Mesendoderm (in vitro differentiated cells): ENCODE data around the gene GGNBP2.

Experiments
- DNase-seq: peaks from one replicate; pipeline ENCODE4 v3.0.0; 2013
- H2AK5ac ChIP-seq: 2 replicates; pipeline ENCODE4 v1.6.1; 2013; ENCODE audit warnings: low read length, inconsistent platforms
- H2BK120ac ChIP-seq: 2 replicates; pipeline ENCODE4 v1.6.1; 2013; ENCODE audit warnings: low read depth, mild to moderate bottlenecking, low read length, moderate library complexity, mixed read lengths
- H2BK15ac ChIP-seq: replicated peaks from 2 replicates; pipeline ENCODE4 v1.6.1; 2013; ENCODE audit warnings: low read depth, mild to moderate bottlenecking, moderate library complexity
- H2BK5ac ChIP-seq: 2 replicates; pipeline ENCODE4 v1.6.1; 2013; ENCODE audit warnings: low read length, inconsistent platforms
- H3K18ac ChIP-seq: 2 replicates; pipeline ENCODE4 v1.6.1; 2013; ENCODE audit warnings: mild to moderate bottlenecking, low read length, mixed read lengths
- H3K23ac ChIP-seq: one replicate; pipeline ENCODE4 v1.6.1; 2013; ENCODE audit warnings: low read length
- H3K27ac ChIP-seq: 2 replicates; pipeline ENCODE4 v1.5.1; 2013; ENCODE audit warnings: low read depth, mild to moderate bottlenecking, inconsistent platforms, low read length, moderate library complexity
- H3K27me3 ChIP-seq: 2 replicates; pipeline ENCODE4 v1.6.1; 2013; ENCODE audit warnings: low read length, control low read depth, mild to moderate bottlenecking, inconsistent platforms; ENCODE audit not compliant: insufficient read depth, poor library complexity
- H3K36me3 ChIP-seq: 2 replicates; pipeline ENCODE4 v1.6.1; 2013; ENCODE audit warnings: low read length, inconsistent platforms; ENCODE audit not compliant: control insufficient read depth, insufficient read depth
- H3K4ac ChIP-seq: one replicate; pipeline ENCODE4 v1.6.1; 2013; ENCODE audit warnings: low read depth, mild to moderate bottlenecking, low read length, moderate library complexity
- H3K4me1 ChIP-seq: 2 replicates; pipeline ENCODE4 v1.6.1; 2013; ENCODE audit warnings: low read depth, low read length, inconsistent platforms; ENCODE audit not compliant: control insufficient read depth
- H3K4me2 ChIP-seq: 2 replicates; pipeline ENCODE4 v1.6.1; 2013; ENCODE audit warnings: low read length
- H3K4me3 ChIP-seq: 2 replicates; pipeline ENCODE4 v1.5.1; 2013; ENCODE audit warnings: mild to moderate bottlenecking, low read length
- H3K56ac ChIP-seq: one replicate; pipeline ENCODE4 v1.6.1; 2013; ENCODE audit warnings: low read length
- H3K79me1 ChIP-seq: 2 replicates; pipeline ENCODE4 v1.6.1; 2013; ENCODE audit warnings: low read length, inconsistent platforms
- H3K79me2 ChIP-seq: 2 replicates; pipeline ENCODE4 v1.6.1; 2013; ENCODE audit warnings: mild to moderate bottlenecking, low read length; ENCODE audit not compliant: control insufficient read depth, insufficient read depth
- H3K9ac ChIP-seq: 2 replicates; pipeline ENCODE4 v1.6.1; 2013; ENCODE audit warnings: low read length, inconsistent platforms
- H4K5ac ChIP-seq: one replicate; pipeline ENCODE4 v1.6.1; 2013; ENCODE audit warnings: low read length
- H4K8ac ChIP-seq: one replicate; pipeline ENCODE4 v1.6.1; 2013; ENCODE audit warnings: low read depth, mild to moderate bottlenecking, control low read depth, low read length, moderate library complexity
- whole genome bisulfite sequencing: extraction: QIAGEN DNeasy Blood & Tissue Kit; methylation state at CpG from one replicate; pipeline ENCODE4 v1.1.7; 2013; ENCODE audit warnings: low lambda C conversion rate, missing lambda C conversion rate; ENCODE audit not compliant: insufficient coverage; ENCODE audit errors: extremely low coverage; 5-methylcytosine and 5-hydroxymethylcytosine counted together

The GGNBP2 gene

DNA sequence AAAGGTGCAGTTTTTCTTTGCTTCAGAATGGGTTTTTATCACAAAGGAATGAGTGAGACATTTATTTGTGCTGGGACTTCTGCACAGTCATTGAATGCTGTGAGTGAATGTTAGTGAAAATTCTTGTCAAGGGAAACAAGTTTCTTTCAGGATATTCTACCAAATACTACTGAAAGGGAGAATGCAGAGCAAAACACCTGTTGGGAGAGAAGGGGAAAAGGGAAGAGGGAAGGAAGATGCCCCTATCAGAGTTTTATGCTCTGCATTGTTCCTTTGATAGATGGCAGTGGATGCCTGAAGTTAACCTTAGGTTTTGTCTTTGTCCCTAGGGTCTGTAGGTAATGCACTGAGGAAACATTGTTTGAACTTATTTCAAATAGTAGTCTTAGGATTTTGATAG lies 3.1 kb downstream of the GGNBP2 start:
- Histone ChIP-seq H3K79me2 (peaks cover 33% of the 10 kb centered on the region), H4K5ac (no peak overlapping the region), H3K4ac (no peak overlapping the region), H2BK120ac (no peak overlapping the region), H4K8ac (no peak overlapping the region), H3K56ac (no peak overlapping the region), H3K79me1 (peaks cover 7% of the 10 kb centered on the region), H3K27me3 (no peaks in the 10 kb centered on the region), H3K9ac (peak overlapping the region; percentile 5), H3K4me1 (peaks cover 2% of the 10 kb centered on the region), H3K18ac (no peak overlapping the region), H3K4me3 (no peak overlapping the region), H3K36me3 (no peaks in the 10 kb centered on the region), H2AK5ac (no peak overlapping the region), H3K23ac (no peak overlapping the region), H2BK15ac (no peak overlapping the region), H3K27ac (no peak overlapping the region), H2BK5ac (no peak overlapping the region), H3K4me2 (no peak overlapping the region)
- DNase-seq, result no peak

DNA sequence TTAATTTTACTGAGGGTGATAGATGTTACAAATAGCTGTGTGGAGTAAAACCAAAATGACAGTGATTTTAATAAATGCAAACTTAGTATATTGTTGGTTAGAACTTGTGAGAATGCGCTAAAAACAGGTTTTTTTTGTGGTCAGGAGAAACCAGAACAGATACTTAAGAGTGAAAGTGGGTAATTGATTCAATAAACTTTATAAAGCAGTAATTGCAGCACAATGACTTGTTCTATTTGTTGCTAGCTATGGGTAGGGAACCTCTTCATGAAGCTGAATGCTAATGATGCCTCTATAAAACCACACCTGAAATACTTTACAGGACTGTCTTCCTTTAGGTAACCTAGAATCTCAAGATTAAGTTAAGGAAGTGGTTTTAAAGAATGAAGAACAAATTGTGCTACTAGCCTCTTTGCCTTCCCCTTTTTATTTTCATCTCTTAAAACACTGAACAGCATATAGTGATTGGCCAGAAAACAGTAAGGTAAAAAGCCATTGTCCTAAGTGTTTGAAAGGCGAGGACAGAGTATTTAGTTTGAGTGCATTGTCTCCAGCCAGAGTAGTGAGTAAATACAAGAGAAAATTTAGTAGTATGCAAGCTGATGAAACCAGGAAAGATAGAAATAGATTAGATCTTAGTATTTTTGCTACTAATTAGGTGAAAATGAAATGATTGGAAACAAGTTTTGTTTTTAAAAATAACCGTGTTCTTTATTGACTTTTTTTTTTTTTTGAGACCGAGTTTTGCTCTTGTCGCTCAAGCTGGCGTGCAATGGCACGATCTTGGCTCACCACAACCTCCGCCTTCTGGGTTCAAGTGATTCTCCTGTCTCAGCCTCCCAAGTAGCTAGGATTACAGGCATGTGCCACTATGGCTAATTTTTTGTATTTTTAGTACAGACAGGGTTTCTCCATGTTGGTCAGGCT lies 6.0 kb downstream of the GGNBP2 start:
- H3K18ac ChIP-seq, result no peak overlapping the region
- H2BK5ac ChIP-seq, result no peak overlapping the region
- no CpG with 5 or more reads among the region's 8 CpGs for WGBS
- DNase-seq, result no peak
- H3K79me2 ChIP-seq, result peaks cover 43% of the 10 kb centered on the region
- peaks cover 2% of the 10 kb centered on the region for H3K4me1 ChIP-seq
- H4K5ac ChIP-seq, result no peak overlapping the region
- no peak overlapping the region for H2AK5ac ChIP-seq
- no peak overlapping the region for H3K9ac ChIP-seq
- peaks cover 5% of the 10 kb centered on the region for H3K79me1 ChIP-seq
- H4K8ac ChIP-seq, result no peak overlapping the region
- no peaks in the 10 kb centered on the region for H3K36me3 ChIP-seq
- H3K4me2 ChIP-seq, result no peak overlapping the region
- H3K23ac ChIP-seq, result no peak overlapping the region
- H3K4ac ChIP-seq, result no peak overlapping the region
- H3K4me3 ChIP-seq, result no peak overlapping the region
- H2BK15ac ChIP-seq, result no peak overlapping the region
- no peak overlapping the region for H3K27ac ChIP-seq
- no peaks in the 10 kb centered on the region for H3K27me3 ChIP-seq
- H3K56ac ChIP-seq, result no peak overlapping the region
- no peak overlapping the region for H2BK120ac ChIP-seq

DNA sequence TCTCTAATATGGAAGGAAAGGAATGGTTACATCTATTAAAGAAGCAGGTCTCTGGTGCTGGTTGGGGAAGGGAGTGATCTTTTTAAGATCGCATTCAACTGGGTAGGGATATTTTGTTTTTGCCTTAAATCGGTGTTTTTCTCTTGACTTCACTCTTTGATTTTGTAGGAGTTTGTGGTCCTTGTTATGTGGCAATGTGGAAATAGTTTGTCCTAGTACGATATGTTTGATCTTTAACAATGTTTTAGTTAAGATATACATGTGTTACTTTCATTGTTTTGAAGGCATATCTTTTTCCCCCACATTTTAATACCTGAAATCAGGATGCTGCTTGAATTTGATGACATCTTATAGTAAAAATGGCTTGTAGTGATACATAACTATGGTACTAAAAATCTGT lies 8.7 kb downstream of the GGNBP2 start:
- no peak overlapping the region for H2BK5ac ChIP-seq
- peaks cover 5% of the 10 kb centered on the region for H3K36me3 ChIP-seq
- no peak overlapping the region for H4K5ac ChIP-seq
- H3K79me1 ChIP-seq, result peaks cover 9% of the 10 kb centered on the region
- no peaks in the 10 kb centered on the region for H3K4me1 ChIP-seq
- no peak overlapping the region for H3K4me2 ChIP-seq
- H2AK5ac ChIP-seq, result no peak overlapping the region
- H3K4ac ChIP-seq, result no peak overlapping the region
- no CpG with 5 or more reads among the region's 3 CpGs for WGBS
- H2BK120ac ChIP-seq, result no peak overlapping the region
- H3K18ac ChIP-seq, result no peak overlapping the region
- H2BK15ac ChIP-seq, result no peak overlapping the region
- H3K56ac ChIP-seq, result no peak overlapping the region
- no peak overlapping the region for H3K9ac ChIP-seq
- H3K79me2 ChIP-seq, result peaks cover 23% of the 10 kb centered on the region
- no peak overlapping the region for H3K27ac ChIP-seq
- H4K8ac ChIP-seq, result no peak overlapping the region
- H3K23ac ChIP-seq, result no peak overlapping the region
- no peaks in the 10 kb centered on the region for H3K27me3 ChIP-seq
- no peak for DNase-seq
- H3K4me3 ChIP-seq, result no peak overlapping the region

DNA sequence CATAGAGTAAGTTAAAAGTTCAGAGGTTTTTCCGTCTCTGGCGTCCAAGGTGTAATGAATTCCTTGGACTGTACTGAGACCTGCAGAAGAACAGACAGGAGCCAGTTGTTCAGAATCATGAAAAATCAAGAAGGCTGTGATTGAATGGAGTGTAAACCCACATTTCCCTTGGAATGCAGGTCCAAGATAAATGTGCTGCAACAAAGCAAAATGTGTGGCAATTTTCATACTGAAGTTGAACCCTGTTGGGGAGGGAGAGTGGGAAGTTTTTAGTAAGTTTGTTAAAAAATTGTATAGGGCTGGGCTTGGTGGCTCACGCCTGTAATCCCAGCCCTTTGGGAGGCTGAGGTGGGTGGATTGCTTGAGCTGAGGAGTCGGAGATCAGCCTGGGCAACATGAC lies 21.4 kb downstream of the GGNBP2 start:
- no peak overlapping the region for H4K5ac ChIP-seq
- no peaks in the 10 kb centered on the region for H3K79me1 ChIP-seq
- no peaks in the 10 kb centered on the region for H3K4me1 ChIP-seq
- H3K79me2 ChIP-seq, result no peaks in the 10 kb centered on the region
- H3K9ac ChIP-seq, result no peak overlapping the region
- H2BK5ac ChIP-seq, result no peak overlapping the region
- H3K27me3 ChIP-seq, result no peaks in the 10 kb centered on the region
- no peak overlapping the region for H2AK5ac ChIP-seq
- H3K23ac ChIP-seq, result no peak overlapping the region
- no peak overlapping the region for H3K4me3 ChIP-seq
- no peak overlapping the region for H2BK120ac ChIP-seq
- H2BK15ac ChIP-seq, result no peak overlapping the region
- no peak overlapping the region for H4K8ac ChIP-seq
- peaks cover 8% of the 10 kb centered on the region for H3K36me3 ChIP-seq
- no CpG with 5 or more reads among the region's 4 CpGs for WGBS
- H3K56ac ChIP-seq, result no peak overlapping the region
- no peak overlapping the region for H3K18ac ChIP-seq
- H3K4me2 ChIP-seq, result no peak overlapping the region
- H3K4ac ChIP-seq, result no peak overlapping the region
- DNase-seq, result no peak
- no peak overlapping the region for H3K27ac ChIP-seq

DNA sequence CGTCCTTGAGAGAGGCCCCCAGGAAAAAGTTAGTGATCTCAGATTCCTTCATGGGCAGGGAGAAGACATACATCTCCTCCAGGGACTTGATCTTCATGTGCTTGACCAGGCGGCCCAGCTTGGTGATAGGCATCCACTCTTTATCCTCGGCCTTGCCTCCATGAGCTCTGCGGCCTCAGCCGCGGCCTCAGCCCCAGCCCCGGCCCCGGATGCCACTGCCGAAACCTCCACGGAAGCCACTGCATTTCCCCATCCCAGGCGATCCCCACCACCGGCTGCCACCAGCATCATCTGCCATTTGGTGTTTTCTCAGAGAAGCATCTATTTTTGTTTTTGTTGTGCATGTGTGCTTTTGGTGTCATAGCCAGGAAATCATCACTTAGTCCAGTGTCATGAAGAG lies 30.3 kb downstream of the GGNBP2 start:
- Histone ChIP-seq H3K4me3 (no peak overlapping the region), H4K8ac (no peak overlapping the region), H2BK15ac (no peak overlapping the region), H2AK5ac (no peak overlapping the region), H4K5ac (no peak overlapping the region), H3K4me1 (no peaks in the 10 kb centered on the region), H2BK5ac (no peak overlapping the region), H3K27ac (no peak overlapping the region), H3K23ac (no peak overlapping the region), H3K4ac (no peak overlapping the region), H3K27me3 (no peaks in the 10 kb centered on the region), H3K4me2 (no peak overlapping the region), H2BK120ac (no peak overlapping the region), H3K79me2 (no peaks in the 10 kb centered on the region), H3K9ac (no peak overlapping the region), H3K36me3 (peaks cover 5% of the 10 kb centered on the region), H3K79me1 (peaks cover 7% of the 10 kb centered on the region), H3K56ac (no peak overlapping the region), H3K18ac (no peak overlapping the region)
- WGBS, result no CpG with 5 or more reads among the region's 12 CpGs
- DNase-seq, result no peak

DNA sequence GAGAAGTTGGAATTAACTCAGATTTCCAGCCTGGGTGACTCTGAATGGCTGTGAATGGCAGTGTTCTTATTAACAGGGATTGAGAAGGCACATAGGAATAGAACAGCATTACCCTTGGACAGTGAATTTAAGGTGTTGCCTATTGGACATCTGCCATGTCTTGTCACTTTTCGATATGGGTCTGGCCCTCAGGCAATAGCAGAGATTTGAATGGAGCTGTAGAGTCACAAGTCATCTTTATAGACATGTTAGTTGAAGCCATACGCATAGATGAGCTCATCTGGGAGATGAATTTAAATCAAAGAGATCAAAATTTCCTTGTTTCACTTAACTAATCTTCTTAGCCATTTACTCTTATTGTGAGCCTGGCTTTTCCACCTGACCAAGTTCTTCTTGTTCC lies 32.1 kb downstream of the GGNBP2 start:
- Histone ChIP-seq H3K79me1 (peaks cover 7% of the 10 kb centered on the region), H3K56ac (no peak overlapping the region), H3K79me2 (no peaks in the 10 kb centered on the region), H2BK120ac (no peak overlapping the region), H3K27ac (no peak overlapping the region), H3K9ac (no peak overlapping the region), H2BK15ac (no peak overlapping the region), H3K23ac (no peak overlapping the region), H3K4me3 (no peak overlapping the region), H4K5ac (no peak overlapping the region), H2AK5ac (no peak overlapping the region), H3K36me3 (peaks cover 4% of the 10 kb centered on the region), H3K4ac (no peak overlapping the region), H3K27me3 (no peaks in the 10 kb centered on the region), H3K4me1 (no peaks in the 10 kb centered on the region), H3K18ac (no peak overlapping the region), H4K8ac (no peak overlapping the region), H2BK5ac (no peak overlapping the region), H3K4me2 (no peak overlapping the region)
- WGBS, result no CpG with 5 or more reads among the region's 2 CpGs
- DNase-seq, result no peak
